GM23248 (cell line): Measurements from ENCODE around the gene NAA80. TPM values are rescaled to one million over a fixed set of nuclear protein-coding genes. Genes with fewer than 3 reads are reported as not detected.

Experiments used
- DNase-seq: peaks from one replicate; pipeline ENCODE4 v3.0.0-alpha.2; 2015
- H2AFZ ChIP-seq: fragments of 200-600 bp; sonication (generic); 2 replicates; pipeline ENCODE4 v1.6.1; 2016; ENCODE audit warnings: antibody characterized with exemption
- H3F3A ChIP-seq: fragments of 200-600 bp; sonication (generic); 2 replicates; pipeline ENCODE4 v1.6.1; 2016; ENCODE audit warnings: mild to moderate bottlenecking, antibody characterized with exemption, mixed run types; ENCODE audit not compliant: insufficient read depth
- H3K27ac ChIP-seq: fragments of 200-600 bp; sonication (generic); 2 replicates; pipeline ENCODE4 v1.5.1; 2016; ENCODE audit warnings: mild to moderate bottlenecking
- H3K27me3 ChIP-seq: fragments of 200-600 bp; sonication (generic); replicated peaks from 2 replicates; pipeline ENCODE4 v1.6.1; 2016; ENCODE audit warnings: mild to moderate bottlenecking; ENCODE audit not compliant: insufficient read depth
- H3K36me3 ChIP-seq: fragments of 200-600 bp; sonication (generic); 2 replicates; pipeline ENCODE4 v1.6.1; 2016; ENCODE audit warnings: low read depth, mild to moderate bottlenecking
- H3K4me1 ChIP-seq: fragments of 200-600 bp; sonication (generic); 2 replicates; pipeline ENCODE4 v1.6.1; 2016; ENCODE audit warnings: mild to moderate bottlenecking; ENCODE audit not compliant: insufficient read depth
- H3K4me2 ChIP-seq: fragments of 200-600 bp; sonication (generic); one replicate; pipeline ENCODE4 v1.6.1; 2016; ENCODE audit warnings: mild to moderate bottlenecking; ENCODE audit not compliant: unreplicated experiment
- H3K4me3 ChIP-seq: fragments of 200-600 bp; sonication (generic); 2 replicates; pipeline ENCODE4 v1.5.1; 2016; ENCODE audit warnings: mild to moderate bottlenecking
- H3K79me2 ChIP-seq: fragments of 200-600 bp; sonication (generic); 2 replicates; pipeline ENCODE4 v1.6.1; 2016; ENCODE audit warnings: mild to moderate bottlenecking; ENCODE audit not compliant: insufficient read depth
- H3K9ac ChIP-seq: fragments of 200-600 bp; sonication (generic); 2 replicates; pipeline ENCODE4 v1.6.1; 2016; ENCODE audit warnings: mild to moderate bottlenecking
- H3K9me2 ChIP-seq: fragments of 200-600 bp; sonication (generic); 2 replicates; pipeline ENCODE4 v1.6.1; 2016; ENCODE audit warnings: mixed run types, mild to moderate bottlenecking, moderate library complexity; ENCODE audit not compliant: insufficient read depth
- H3K9me3 ChIP-seq: fragments of 200-600 bp; sonication (generic); one replicate; pipeline ENCODE4 v1.6.1; 2017; ENCODE audit warnings: low read depth
- H4K20me1 ChIP-seq: fragments of 200-600 bp; sonication (generic); 2 replicates; pipeline ENCODE4 v1.6.0; 2016; ENCODE audit not compliant: insufficient read depth
- EZH2 ChIP-seq: fragments of 200-600 bp; sonication (generic); IDR thresholded peaks from 2 replicates; pipeline ENCODE4 v1.6.1; 2018; ENCODE audit warnings: antibody characterized with exemption, mild to moderate bottlenecking; ENCODE audit not compliant: insufficient read depth, poor library complexity, severe bottlenecking
- EZH2phosphoT487 ChIP-seq: fragments of 200-600 bp; sonication (generic); IDR thresholded peaks from 2 replicates; pipeline ENCODE4 v1.6.1; 2018; ENCODE audit warnings: antibody characterized with exemption, moderate library complexity, mild to moderate bottlenecking, low read depth; ENCODE audit not compliant: insufficient read depth
- WGBS, 2 experiments: methylation state at CpG; one replicate each; pipeline ENCODE4 v1.1.6; 2015 to 2017; ENCODE audit warnings: low lambda C conversion rate in 2 of 2, low coverage in 1 of 2; ENCODE audit errors: missing lambda C conversion rate in 2 of 2; 5-methylcytosine and 5-hydroxymethylcytosine counted together
- in situ Hi-C: fragments of 300-500 bp; cut with MboI; formaldehyde crosslinking; loops from 2 replicates; pipeline ENCODE4 v1.15.0; 2020
- polyA plus RNA-seq: library from polyadenylated mRNA; unstranded; fragments of >200 nt; fragmentation: Nextera tagmentation; extraction: Ambion mirVana; gene quantifications from 2 replicates; pipeline ENCODE4 v1.2.1, GENCODE V29; 2016
- total RNA-seq: library from RNA; depleted of rRNA; stranded (reverse); fragments of >200 nt; shearing (Covaris generic); gene quantifications from 2 replicates; pipeline ENCODE4 v1.2.3, GENCODE V29; 2014

NAA80 gene
- total and polyA plus RNA-seq, 2 experiments from 2014 or later: 7.8 to 10.8 TPM

DNA sequence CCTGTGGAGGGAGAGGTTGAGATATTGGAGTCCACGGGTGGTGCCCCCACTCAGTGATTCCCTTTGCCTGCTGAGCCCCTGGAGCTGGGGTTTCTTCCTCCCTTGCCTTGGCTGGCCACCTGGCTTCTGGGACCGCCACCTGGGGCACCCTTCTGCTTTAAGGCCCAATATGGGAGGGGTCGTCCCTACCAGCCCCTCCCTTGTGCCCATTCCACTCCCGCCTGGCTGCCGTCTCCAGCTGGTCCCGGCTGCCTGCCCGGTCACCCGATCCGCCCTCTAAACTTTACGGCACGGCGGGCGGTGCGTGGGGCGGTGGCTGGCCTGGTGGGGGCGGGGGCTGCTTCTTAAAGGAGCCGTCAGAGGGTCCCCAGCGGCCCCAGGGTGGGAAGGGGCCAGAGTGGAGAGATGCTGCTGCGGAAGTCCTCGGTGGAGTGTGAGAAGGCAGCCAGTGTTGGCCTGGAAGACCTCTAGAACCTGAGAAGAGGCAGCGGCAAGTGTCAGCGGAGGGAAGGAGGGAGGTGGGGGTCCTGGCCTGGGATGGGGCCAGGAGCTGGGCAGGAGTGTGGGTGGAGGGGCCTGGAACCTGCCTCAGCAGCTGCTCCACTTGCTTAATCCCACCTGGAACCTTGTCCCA, 31.8 kb downstream of the NAA80 start:
- H3K36me3 ChIP-seq: no peaks in the 10 kb centered on the region
- H3F3A ChIP-seq: peaks cover 13% of the 10 kb centered on the region; the same call in 1 of the 2 replicates
- peak overlapping the region; percentile 67 for H2AFZ ChIP-seq
- DNase-seq: peak; percentile 60
- TF ChIP-seq EZH2phosphoT487: no peak
- TF ChIP-seq EZH2: no peak
- 8 to 9% methylated on average over 17 to 22 of the region's 22 CpGs for WGBS, 2 experiments
- no peaks in the 10 kb centered on the region for H3K9me2 ChIP-seq
- H3K9me3 ChIP-seq: no peaks in the 10 kb centered on the region
- no peak overlapping the region for H3K27ac ChIP-seq
- peak overlapping the region; percentile 65 for H3K4me3 ChIP-seq
- H3K4me2 ChIP-seq: peak overlapping the region; percentile 63
- no peaks in the 10 kb centered on the region for H3K79me2 ChIP-seq
- H3K27me3 ChIP-seq: no peaks in the 10 kb centered on the region
- H3K9ac ChIP-seq: peak overlapping the region; percentile 71
- no peaks in the 10 kb centered on the region for H4K20me1 ChIP-seq
- in situ Hi-C loops: no loop called here
- H3K4me1 ChIP-seq: peaks cover 43% of the 10 kb centered on the region

DNA sequence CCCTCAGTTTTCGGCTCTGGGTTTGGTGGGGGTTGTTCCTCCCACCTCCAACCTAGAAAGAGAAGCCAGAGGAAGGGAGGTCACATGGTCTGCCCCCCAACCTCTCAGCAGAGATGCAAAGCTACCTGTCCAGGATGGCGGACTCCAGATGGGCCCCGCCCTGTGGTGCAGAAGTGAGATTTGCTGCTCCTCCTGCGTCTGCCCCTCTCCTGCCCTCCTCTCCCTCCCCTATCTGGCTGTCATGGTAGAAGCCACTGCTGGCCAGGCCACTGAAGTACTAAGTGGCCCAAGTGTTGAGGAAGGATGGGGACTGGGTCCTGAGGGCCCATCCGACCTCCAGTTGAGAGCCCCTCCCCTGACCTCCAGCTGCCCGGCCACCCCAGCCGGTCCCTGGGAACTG, 32.4 kb downstream of the NAA80 start:
- H3K4me3 ChIP-seq: peak overlapping the region; percentile 65
- H3K4me2 ChIP-seq: peak overlapping the region; percentile 63
- no peak for DNase-seq
- H3K36me3 ChIP-seq: no peaks in the 10 kb centered on the region
- H3K9me3 ChIP-seq: no peaks in the 10 kb centered on the region
- no peak for TF ChIP-seq EZH2
- no peak for TF ChIP-seq EZH2phosphoT487
- no peaks in the 10 kb centered on the region for H3K9me2 ChIP-seq
- peak overlapping the region; percentile 71 for H3K9ac ChIP-seq
- peaks cover 43% of the 10 kb centered on the region for H3K4me1 ChIP-seq
- H4K20me1 ChIP-seq: no peaks in the 10 kb centered on the region
- H3K27ac ChIP-seq: no peak overlapping the region
- no peak overlapping the region; the same call in 1 of the 2 replicates for H2AFZ ChIP-seq
- H3K79me2 ChIP-seq: no peaks in the 10 kb centered on the region
- peaks cover 13% of the 10 kb centered on the region; the same call in 1 of the 2 replicates for H3F3A ChIP-seq
- H3K27me3 ChIP-seq: no peaks in the 10 kb centered on the region
- in situ Hi-C loops: no loop called here
- 54 to 57% methylated on average over 7 of the region's 7 CpGs for WGBS, 2 experiments

DNA sequence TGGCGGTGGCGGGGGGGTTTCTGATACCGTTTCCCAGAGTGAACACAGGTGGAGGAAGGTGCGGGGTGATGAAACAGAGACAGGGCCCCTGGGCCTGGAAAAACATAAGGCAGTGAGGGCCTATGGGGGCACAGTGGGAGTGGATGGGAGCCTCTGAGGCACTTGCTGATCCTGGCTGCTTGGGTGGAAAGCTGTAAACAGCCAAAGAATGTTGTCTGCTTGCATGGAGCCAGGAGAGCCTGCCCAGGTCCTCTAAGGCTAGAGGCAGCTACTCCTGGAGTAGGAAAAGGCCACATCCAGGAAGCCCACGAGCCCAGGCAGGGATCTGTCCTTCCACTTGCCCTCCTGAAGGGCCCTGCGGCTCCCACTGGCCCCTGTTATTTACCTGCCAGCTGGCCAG, 33.2 kb downstream of the NAA80 start:
- Histone ChIP-seq H4K20me1 (no peaks in the 10 kb centered on the region), H3K4me1 (peaks cover 43% of the 10 kb centered on the region), H3K9me2 (no peaks in the 10 kb centered on the region), H3F3A (peaks cover 13% of the 10 kb centered on the region; the same call in 1 of the 2 replicates), H3K4me2 (no peak overlapping the region), H3K27ac (no peak overlapping the region), H3K36me3 (no peaks in the 10 kb centered on the region), H3K9ac (no peak overlapping the region), H3K9me3 (no peaks in the 10 kb centered on the region), H3K79me2 (no peaks in the 10 kb centered on the region), H3K27me3 (no peaks in the 10 kb centered on the region), H2AFZ (no peak overlapping the region), H3K4me3 (no peak overlapping the region)
- 54 to 56% methylated on average over 6 of the region's 6 CpGs for WGBS, 2 experiments
- DNase-seq: no peak
- in situ Hi-C loops: no loop called here
- no peak for TF ChIP-seq EZH2

DNA sequence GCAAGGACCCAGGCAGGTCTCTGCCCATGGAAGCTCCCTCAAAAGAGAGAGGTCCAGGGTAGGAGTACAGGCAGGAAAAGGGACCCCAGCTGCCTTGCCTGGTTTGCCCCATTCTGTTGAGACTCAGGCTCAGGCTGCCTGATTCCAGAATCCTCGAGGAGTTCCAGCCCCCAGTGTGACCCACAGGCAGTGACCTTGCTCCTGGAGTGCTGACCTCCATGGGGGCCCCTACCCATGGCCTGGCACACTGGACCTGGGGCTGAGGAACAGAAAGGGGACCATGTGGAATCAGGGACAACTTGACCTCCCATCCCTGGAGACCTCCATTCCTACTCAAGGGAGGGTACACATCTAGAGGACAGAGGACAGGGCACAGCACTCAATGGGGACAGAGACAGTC, 33.6 kb downstream of the NAA80 start:
- no peaks in the 10 kb centered on the region for H3K36me3 ChIP-seq

More for the DNA sequence above, 33.6 kb downstream of the NAA80 start:
- Histone ChIP-seq H3K79me2 (no peaks in the 10 kb centered on the region), H3K9me3 (no peaks in the 10 kb centered on the region), H3K9me2 (no peaks in the 10 kb centered on the region), H4K20me1 (no peaks in the 10 kb centered on the region), H3K4me3 (no peak overlapping the region), H3F3A (peaks cover 13% of the 10 kb centered on the region; the same call in 1 of the 2 replicates), H3K27ac (0 out of 2 replicates have a peak overlapping the region, but pooled peaks have one; percentile 48), H3K27me3 (no peaks in the 10 kb centered on the region), H3K4me1 (peaks cover 42% of the 10 kb centered on the region), H2AFZ (no peak overlapping the region), H3K9ac (no peak overlapping the region), H3K4me2 (no peak overlapping the region)
- DNase-seq: no peak
- WGBS, 2 experiments: 0 to 6% methylated on average over 1 of the region's 1 CpG
- in situ Hi-C loops: no loop called here
- no peak for TF ChIP-seq EZH2
- no peak for TF ChIP-seq EZH2phosphoT487
